ENCODE measurements around the gene ATF5. TPM values are rescaled to one million over a fixed set of nuclear protein-coding genes. Genes with fewer than 3 reads are reported as not detected.

Gene ATF5
- total and polyA plus RNA-seq, 2 of the 13 experiments (the other 11 are each of a cell fraction or from before 2014, with no cell fraction given) = 5.2 to 10.3 TPM

- in situ Hi-C loops (cut with HindIII; ENCODE audit: extremely low pct_ligation_motif_present, low pct_unique_long_range_greater_than_20kb) = loop anchor here (5.0 kb wide), 1 partner anchor 41 kb away; no protein-coding TSS in a partner anchor
- no TSS peak for BruUV-seq (replicated peaks)
- no peak overlapping the region for H3K4me2 ChIP-seq (ENCODE audit: low read depth, low read length)
These were observed 49.3 kb downstream of the ATF5 start for GRCh38 chr19:49978324-49978723.

More at GRCh38 chr19:49978324-49978723, 49.3 kb downstream of the ATF5 start:
- no peak for DNase-seq (ENCODE audit: low spot score)
- H3K9ac ChIP-seq (ENCODE audit: insufficient read depth, low read depth, low read length) = no peak overlapping the region
- no peaks in the 10 kb centered on the region for H3K9me3 ChIP-seq (ENCODE audit: low read length)
- ChIA-PET POLR2A (no interaction called here), CTCF (ENCODE audit: low intra/inter-chr PET ratio, low total read pairs) (no interaction called here)
- H3K4me3 ChIP-seq (replicated peaks in 1 of 3; ENCODE audit: insufficient read depth in 1 of 3, low read depth in 2 of 3, low read length in 3 of 3) = no peak overlapping the region
- TF ChIP-seq STAT5B (CRISPR knock-in tag; IDR thresholded peaks at IDR 0.05) (no peak), ZSCAN9 (CRISPR knock-in tag; IDR thresholded peaks at IDR 0.05; ENCODE audit: borderline replicate concordance) (no peak), ZNF251 (CRISPR knock-in tag; IDR thresholded peaks at IDR 0.05) (no peak), THAP8 (CRISPR knock-in tag; IDR thresholded peaks at IDR 0.05; ENCODE audit: borderline replicate concordance) (no peak), SRSF4 (IDR thresholded peaks at IDR 0.05; ENCODE audit: low read depth, low read length, poor library complexity, severe bottlenecking) (no peak), ZNF224 (CRISPR knock-in tag; IDR thresholded peaks at IDR 0.05) (no peak), ZFP41 (CRISPR knock-in tag; IDR thresholded peaks at IDR 0.05; ENCODE audit: borderline replicate concordance) (no peak), ZNF724P (CRISPR knock-in tag; IDR thresholded peaks at IDR 0.05; ENCODE audit: borderline replicate concordance) (no peak), DDIT3 (CRISPR knock-in tag; IDR thresholded peaks at IDR 0.05) (no peak), GLI4 (CRISPR knock-in tag; IDR thresholded peaks at IDR 0.05; ENCODE audit: borderline replicate concordance) (no peak), ZNF451 (CRISPR knock-in tag; IDR thresholded peaks at IDR 0.05) (no peak), ZNF496 (CRISPR knock-in tag; IDR thresholded peaks at IDR 0.05; ENCODE audit: insufficient replicate concordance) (no peak), NR0B2 (CRISPR knock-in tag; IDR thresholded peaks at IDR 0.05) (no peak), ZNF225 (CRISPR knock-in tag; IDR thresholded peaks at IDR 0.05) (no peak), RAD21 (CRISPR knock-in tag; IDR thresholded peaks at IDR 0.05) (no peak), NR2C2 (CRISPR knock-in tag; IDR thresholded peaks at IDR 0.05; ENCODE audit: borderline replicate concordance) (no peak), MAF1 (CRISPR knock-in tag; IDR thresholded peaks at IDR 0.05; ENCODE audit: borderline replicate concordance) (no peak), CENPT (CRISPR knock-in tag; IDR thresholded peaks at IDR 0.05; ENCODE audit: low read depth) (no peak), THAP7 (CRISPR knock-in tag; IDR thresholded peaks at IDR 0.05) (no peak), HBP1 (CRISPR knock-in tag; IDR thresholded peaks at IDR 0.05; ENCODE audit: low read depth) (no peak)
- H3K27me3 ChIP-seq (ENCODE audit: control insufficient read depth in 1 of 2, insufficient read depth in 2 of 2, low read length in 2 of 2) = no peaks in the 10 kb centered on the region
- no peak overlapping the region for H2AFZ ChIP-seq (ENCODE audit: low read length)
- H3K27ac ChIP-seq (ENCODE audit: extremely low read length, insufficient read depth, low read length) = no peak overlapping the region
- WGBS (ENCODE audit: low lambda C conversion rate) = 84% methylated on average over 11 of the region's 11 CpGs
- H3K79me2 ChIP-seq (ENCODE audit: insufficient read depth, low read length) = no peaks in the 10 kb centered on the region
- peaks cover 0 to 1% of the 10 kb centered on the region in 2 experiments; a peak in 1 of 5 replicates for H3K36me3 ChIP-seq (replicated peaks in 1 of 2; ENCODE audit: control insufficient read depth in 1 of 2, insufficient read depth in 2 of 2, low read length in 2 of 2)
- intact Hi-C loops (cut with micrococcal nuclease; ENCODE audit: unreplicated experiment) = no loop called here
- FAIRE-seq = no peak
- H4K20me1 ChIP-seq (ENCODE audit: insufficient read depth, low read length) = 0 out of 2 replicates have a peak, but pooled peaks cover 3% of the 10 kb centered on the region
- ATAC-seq = no peak
- no peaks in the 10 kb centered on the region for H3K4me1 ChIP-seq (ENCODE audit: insufficient read depth, low read length)
